HG02870 (cell line): ENCODE data around the gene B4GALT5.

ENCODE experiments used
- ATAC-seq: cut with Tn5 transposase; IDR thresholded peaks from one replicate; pipeline ENCODE4 v1.9.1; 2021; ENCODE audit warnings: mild to moderate bottlenecking, moderate library complexity; ENCODE audit not compliant: unreplicated experiment

Gene B4GALT5

DNA sequence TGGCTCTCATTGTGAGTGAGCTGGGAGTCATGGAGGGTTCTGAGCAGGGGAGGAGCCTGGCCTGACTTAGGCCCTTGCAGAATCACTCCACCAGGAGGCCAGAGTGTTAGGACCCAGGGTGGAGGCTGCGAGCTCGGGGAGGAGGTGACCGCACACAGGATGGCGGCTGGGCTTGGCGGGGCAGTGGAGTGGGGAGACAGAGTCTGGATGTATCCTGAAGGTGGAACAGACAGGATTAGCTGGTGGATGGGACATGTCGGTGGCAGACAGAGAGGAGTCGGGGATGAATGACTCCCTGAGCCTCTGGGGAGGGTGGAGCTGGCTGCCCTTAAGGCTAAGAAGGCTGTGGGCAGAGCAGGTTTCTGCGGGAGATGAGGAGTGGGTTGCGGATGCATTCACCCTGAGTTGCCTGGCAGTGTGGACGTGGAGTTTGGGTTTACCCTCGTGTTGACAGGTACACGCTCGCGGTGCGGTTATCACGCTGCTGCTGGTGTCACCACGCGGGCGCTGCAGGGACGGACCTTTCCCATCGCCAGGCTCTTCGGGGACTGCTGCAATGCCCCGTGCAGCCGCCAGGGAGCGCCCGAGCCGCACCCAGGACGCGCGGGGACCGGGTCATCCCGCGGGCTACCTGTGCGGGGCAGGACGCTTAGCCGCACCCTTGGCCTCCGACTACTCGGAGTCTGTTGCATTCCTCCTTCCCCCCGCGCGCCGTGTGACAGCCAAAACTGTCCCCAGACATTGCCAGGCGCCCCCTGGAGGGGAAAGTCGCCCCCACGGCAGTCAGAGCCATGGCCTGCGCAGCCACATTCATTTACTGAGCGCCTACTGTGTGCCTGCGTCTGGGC is 102.8 kb downstream of the B4GALT5 start:
- peak; percentile 57 for ATAC-seq

DNA sequence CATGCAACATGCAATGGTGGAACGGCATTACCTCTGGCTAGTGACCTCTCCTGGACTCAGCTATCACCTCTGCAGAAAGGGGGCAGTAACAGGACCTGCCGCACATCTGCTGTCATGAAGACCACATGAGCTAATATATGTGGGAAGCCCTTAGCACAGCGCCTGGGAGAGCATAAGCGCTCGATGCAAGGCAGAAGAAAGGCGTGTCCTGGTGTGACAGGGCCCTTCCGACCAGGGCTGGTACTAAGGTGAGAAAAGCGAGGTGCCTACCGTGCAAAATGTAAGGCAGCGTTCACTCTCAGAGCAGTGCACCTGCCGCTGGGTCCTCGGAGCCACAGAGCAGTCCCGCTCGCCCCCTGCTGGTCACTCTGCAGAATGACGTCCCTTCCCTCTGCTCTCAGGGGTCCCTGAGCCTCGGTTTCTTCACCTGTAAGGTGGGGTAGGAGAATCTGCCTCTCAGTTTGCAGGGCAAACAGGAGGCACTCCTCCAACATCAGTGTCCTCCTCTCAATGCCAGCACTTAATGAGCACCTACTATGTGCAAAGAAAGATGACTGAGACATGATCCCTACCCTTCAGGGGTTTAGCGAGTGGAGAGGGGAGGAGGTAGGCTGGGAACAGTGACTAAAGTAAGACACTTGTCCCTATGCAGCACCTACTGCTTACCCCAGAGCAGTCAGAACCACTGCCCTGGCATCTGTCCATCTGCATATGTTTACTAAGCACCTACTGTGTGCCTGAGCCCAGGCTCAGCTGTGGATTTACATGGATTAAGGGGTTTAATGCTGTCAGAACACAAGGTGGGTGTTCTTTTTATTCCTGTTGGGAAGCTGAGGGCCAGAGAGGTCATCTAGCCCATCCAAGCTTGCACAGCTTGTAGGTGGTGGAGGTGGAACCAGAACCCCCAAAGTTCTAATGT is 104.7 kb downstream of the B4GALT5 start:
- ATAC-seq = no peak

DNA sequence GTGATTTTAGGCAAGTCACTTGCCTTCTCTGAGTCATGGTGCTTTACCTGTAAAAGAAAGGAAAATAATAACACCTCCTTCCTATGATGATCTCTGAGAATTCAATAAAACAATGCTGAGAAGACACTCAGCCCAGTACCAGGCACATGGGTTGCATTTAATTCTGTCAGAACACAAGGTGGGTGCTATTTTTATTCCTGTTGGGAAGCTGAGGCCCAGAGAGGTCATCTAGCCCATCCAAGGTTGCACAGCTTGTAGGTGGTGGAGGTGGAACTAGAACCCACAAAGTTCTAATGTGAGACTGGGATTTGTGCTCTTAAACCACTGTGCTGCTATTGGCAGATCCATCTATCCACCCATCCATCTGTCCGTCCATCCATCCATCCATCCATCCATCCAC is 106.1 kb downstream of the B4GALT5 start:
- ATAC-seq = no peak

DNA sequence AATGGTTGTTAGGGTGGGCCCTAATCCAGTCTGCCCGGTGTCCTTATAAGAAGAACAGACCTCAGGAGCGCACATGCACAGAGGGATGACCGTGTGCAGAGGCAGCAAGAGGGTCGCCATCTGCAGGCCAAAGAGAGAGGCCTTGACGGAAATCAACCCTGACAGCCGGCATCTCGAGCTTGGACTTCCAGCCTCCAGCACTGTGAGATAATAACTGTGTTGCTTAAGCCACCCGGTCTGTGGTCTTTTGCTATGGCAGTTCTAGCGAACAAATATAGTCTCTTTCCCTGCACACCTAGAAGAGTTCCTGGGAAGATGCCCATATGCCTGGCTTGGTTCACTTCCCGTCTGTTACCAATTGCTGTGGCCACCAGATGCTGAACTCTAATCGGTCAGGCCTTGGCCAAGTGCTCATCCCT is 110.5 kb downstream of the B4GALT5 start:
- no peak for ATAC-seq

DNA sequence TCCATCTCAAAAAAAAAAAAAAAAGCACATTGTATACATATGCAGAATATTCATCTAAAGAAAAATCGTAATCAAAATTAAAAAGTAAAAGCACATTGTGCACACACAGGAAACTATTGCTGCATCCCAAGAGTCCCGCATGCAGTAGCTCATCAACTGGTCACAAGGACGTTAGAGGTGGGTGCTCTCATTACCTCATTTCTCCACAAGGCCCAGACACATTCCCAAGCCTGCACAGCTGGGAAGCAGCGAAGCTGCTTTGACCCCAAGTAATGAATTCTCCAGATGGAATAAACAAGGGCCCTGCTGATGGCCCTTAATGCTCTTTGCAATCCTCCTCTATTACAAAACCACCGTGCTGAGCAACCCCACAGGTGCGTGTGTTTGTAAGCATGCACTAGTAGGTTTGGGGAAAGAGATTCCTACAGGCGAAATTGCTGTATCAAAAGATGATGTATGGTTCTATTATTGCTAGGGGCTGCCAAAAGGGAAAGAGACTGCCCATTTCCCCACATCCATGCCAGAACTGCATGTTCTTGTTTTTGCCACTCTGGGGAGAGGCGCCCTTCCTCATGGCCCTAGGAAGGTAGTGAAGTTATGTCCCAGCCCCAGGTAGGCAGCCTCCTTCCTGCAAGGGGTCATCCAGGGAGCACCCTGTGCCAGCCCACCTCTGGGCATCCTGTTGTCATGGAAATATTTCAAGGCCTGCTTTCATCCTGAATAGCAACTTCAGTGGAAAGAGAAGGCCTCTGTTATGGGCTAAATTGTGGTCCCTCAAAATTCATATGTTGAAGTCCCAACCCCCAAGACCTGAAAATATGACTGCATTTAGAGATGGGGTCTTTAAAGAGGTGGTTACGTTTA is 111.1 kb downstream of the B4GALT5 start:
- ATAC-seq = no peak

DNA sequence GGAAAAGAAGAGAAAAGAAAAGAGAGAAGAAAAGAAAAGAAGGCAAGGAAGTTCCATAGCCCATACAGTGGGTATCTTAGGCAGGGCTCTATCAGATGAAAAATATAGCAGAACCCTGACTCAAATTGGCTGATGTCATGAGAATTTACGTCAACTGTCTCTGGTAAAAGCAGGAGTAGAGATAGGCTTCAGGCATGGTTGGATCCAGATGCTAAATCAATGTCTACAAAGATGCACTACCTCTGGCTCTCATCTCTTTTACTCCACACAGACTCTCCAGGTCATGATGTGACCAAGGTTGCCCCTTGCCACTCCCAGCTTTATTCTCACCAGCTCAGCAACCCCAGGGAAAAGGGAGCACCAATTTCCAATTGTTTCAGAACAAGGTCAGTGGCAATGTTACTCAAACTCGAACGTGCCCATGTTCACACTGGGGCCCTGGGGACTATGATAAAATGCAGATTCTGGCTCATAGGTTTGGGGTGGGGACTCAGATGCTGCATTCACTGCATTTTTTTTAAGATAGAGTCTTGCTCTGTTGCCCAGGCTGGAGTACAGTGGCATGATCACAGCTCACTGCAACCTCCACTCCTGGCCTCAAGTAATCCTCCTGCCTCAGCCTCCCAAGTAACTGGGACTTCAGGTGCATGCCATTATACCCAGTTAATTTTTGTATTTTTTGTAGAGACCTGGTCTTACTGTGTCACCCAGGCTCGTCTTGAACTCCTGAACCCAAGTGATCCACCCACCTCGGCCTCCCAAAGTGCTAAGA is 112.3 kb downstream of the B4GALT5 start:
- no peak for ATAC-seq

DNA sequence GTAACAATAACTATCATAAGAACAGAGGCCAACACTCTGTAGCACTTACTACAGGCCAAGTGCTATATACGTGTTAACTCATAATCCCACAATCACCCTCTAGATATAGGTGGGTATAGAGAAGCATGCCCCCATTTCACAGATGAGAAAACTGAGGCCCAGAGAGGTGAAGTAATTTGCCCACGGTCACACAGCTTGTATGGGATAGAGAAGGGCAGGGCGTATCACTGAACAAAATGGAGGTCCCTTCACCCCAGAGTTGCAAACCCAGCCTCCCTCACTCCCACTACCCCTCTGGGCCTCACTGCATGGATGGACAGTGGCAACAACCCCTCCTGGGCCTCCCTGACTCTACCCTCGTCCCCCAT is 113.9 kb downstream of the B4GALT5 start:
- ATAC-seq = no peak

DNA sequence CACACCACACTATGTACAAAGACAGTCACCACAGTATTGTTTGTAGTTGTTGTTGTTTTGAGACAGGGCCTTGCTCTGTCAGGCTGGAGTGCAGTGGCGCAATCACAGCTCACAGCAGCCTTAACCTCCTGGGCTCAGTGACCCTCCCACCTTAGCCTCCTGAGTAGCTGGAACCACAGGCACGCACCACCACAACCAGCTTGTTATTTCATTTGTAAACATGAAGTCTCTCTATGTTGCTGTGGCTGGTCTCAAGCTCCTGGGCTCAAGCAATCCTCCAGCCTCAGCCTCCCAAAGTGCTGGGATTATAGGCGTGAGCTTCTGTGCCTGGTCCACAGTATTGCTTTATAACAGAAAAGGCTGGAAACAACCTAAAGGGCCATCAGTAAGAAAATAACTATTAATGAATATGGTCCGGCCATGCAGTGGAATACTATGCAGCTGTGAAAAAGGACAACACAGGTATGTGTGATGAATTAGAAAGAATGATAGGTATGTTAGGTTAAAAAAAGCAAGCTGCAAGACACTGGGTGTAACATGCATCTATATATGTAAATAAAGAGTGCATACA is 115.8 kb downstream of the B4GALT5 start:
- ATAC-seq = no peak

DNA sequence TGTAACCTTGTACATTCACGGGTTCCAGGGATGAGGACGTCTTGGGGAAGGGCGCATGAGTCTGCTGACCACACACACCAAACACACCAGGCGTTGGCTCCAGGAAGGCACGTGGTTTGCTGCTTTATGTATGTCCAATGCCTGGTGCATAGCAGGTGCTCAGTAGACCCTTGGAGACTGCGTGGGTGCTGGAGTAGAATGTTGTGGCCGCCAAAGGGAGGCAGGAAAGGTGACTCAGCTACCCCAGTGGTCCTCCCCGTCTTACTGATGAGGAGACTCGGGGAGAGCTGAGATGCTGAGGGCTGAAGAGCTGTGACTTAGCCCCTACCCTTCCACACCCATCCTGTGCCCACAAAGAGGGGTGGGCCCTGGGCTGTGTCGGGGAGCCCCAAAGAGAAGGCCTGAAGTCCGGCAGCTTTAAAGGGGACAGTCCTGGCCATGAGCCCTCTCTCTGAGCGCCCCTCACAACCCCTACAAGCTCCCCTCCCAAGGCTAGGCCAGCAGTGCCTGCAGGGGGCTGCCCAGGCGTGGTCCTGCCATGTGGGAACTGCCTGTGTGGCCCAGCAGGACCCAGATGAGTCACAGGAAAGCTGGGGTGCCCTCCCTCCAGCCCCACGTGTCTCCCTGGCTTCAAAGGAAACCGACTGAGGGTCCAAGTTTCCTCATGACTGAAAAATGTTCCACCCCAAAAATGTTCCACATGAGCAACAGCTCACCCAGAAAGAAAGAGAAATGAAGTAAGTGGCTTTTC is 117.7 kb downstream of the B4GALT5 start:
- ATAC-seq = no peak

DNA sequence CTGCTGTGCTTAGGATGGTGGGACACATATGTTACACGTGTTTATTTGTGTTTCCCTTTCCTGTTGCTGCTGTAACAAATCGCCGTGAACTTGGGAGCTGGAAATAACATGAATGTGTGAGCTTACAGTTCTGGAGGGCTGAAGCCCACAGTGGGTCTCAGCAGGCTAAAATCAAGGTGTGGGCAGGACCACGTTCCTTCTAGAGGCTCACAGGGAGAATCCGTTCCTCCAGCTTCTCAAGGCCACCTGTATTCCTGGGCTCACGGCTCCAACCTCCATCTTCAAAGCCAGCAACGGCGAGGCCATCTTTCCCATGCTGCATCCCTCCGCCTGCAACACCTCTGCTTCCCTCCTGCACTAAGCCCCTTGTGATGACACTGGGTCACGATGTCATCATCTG is 118.3 kb downstream of the B4GALT5 start:
- ATAC-seq = no peak

DNA sequence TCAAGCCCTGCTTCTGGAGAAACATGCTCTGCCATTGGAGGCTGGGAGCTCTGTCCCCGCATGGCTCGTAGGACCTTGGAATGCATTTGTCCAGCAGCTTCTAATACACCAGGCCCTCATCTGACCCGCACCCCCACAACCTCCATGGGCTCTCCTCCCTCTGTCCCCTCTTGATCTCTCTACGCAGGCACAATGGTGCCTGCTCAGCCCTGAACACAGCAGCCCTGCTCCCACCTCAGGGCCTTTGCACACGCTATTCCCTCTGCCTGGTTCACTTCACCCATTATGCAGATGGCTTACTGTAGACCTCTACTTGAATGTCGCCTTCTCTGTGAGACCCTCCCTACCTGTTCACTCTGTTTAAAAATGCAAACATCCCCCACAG is 118.8 kb downstream of the B4GALT5 start:
- ATAC-seq = no peak

DNA sequence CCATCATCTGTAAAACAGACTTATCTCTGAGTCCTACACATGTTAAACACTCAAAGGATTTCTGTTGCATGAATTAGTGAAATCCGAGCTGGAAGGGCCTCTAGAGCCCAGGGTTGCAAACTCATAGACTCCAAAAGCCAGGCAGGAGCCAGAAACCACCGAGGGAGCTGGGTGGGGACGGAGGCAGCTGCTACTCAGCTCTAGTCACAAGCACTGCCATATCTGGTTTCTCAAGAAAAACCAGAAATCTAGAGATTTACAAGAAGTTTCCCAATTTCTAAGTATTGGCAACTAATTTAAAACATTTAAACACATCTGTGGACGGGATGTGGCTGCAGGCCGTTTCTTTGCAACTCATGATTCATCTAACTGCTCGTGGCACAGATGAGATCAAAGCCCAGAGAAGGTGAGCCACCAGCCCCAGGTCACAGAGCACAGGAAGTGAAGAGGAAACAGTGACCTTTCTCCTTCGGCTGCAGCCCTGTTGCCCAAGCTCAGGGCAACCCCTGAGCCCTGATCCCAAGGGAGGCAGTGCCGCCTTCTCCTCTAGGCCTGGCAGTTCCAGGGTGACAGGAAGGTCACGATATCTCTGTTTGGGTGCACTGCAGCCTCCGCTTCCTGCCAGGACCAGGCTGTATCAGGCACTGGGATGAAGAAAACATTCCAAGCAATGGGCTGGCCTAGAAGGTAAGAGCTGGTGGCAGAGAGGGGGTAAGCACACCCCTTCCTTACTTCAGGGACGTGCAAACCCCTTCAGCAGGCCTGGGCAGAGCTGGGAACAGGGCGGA is 119.3 kb downstream of the B4GALT5 start:
- no peak for ATAC-seq

DNA sequence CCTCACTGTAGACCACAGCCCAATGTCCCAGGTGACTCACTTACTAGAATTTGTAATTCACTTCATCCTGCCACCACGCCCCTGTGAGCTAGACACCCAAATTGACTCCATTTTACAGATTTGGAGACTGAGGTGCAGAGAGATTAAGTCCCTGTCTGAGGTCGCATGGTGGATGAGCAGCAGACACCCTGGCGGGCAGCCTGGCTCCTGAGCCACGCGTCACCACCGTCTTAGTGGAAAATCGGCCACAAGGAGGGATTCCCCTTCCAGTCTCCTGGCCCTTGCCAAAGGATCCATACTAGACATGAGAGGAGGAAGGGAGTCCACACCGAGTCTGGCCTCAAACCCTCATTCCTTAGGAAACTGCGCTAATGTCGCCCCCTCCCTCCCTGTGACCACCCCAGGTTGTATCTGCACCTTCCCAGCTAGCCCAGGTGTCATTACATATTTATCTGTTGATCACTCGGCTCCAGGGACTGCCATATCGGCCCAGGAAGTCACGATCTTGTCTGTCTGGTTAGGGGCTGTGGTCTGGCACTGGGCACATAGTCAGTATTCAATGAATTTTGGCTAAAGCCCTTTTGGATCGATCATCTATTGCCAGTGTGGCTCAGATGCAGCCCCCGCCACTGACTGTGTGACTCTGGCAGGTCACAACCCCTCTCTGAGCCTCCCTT is 120.1 kb downstream of the B4GALT5 start:
- no peak for ATAC-seq

DNA sequence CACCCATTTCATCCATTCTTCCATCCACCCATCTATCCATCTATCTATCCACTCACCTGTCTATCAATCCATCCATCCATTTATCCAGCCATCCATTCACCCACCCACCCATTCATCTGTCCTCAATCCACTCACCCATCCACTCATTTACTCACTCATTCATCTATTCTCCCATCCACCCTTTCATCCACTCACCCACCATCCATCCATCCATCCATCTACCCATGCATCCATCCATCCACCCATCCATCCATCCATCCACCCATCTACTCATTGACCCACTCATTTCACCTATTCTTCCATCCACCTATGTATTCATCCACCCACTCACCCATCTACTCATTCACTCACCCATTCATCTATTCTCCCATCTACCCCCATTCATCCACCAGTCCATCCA is 121.6 kb downstream of the B4GALT5 start:
- ATAC-seq = no peak

DNA sequence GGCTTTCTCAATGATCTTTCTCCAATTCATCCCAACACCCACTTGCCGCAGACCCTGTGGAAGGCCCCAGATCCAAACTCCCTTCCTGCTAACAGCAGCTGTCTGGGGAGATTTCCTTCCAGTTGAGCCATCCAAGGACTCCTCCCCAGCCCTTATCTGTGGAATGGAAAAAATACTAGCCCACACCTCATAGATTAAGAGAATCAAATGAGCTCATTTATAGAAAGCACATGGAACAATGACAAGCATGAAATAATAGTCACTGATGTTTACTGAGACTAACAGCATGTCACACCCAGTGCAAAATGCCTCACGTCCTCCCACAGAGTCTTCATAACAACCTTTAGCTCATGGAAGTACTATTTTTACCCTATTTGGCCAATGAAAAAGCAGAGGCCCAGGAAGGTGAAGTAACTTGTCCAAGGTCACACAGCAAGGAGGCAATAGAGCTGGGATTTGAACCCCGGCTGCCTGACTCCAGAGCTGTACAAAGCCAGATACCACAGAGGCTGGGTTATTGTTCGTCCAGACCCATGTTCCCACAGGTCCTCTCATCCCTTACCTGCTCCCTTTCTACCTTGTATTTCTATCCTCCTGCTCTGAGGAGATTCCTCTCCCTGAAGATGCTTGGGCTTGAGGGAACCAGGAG is 122.3 kb downstream of the B4GALT5 start:
- ATAC-seq = no peak

DNA sequence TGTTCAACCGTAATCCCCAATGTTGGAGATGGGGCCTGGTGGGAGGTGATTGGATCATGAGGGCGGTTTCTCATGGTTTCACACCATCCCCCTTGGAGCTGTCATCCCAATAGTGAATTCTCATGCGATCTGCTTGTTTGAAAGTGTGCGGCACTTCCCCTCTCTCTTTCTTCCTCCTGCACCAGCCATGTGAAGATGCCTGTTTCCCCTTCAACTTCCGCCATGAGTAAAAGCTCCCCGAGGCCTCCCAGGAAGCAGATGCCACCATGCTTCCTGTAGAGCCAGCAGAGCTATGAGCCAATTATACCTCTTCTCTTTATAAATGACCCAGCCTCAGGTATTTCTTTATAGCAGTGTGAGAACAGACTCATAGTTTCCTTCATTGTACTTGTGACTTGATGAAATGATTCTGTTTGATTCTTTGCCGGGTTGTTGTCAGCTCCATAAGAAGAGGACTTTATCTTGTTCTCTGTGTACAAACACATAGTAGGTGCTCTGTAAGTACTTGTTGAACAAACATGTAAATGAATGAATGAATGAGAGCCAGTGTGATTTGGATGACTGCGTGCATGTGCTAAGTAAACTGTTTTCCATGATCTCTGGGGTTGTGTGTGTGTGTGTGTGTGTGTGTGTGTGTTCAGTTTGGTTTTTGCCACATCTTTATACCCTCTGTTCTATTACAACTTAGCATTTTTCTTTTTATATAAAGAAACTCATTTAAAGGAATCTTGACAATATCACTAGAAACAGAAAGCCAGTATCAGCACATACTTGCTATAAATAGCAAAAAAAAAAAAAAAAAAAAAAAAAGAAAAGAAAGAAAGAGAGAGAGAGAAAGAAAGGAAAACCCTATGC is 123.3 kb downstream of the B4GALT5 start:
- ATAC-seq = no peak

DNA sequence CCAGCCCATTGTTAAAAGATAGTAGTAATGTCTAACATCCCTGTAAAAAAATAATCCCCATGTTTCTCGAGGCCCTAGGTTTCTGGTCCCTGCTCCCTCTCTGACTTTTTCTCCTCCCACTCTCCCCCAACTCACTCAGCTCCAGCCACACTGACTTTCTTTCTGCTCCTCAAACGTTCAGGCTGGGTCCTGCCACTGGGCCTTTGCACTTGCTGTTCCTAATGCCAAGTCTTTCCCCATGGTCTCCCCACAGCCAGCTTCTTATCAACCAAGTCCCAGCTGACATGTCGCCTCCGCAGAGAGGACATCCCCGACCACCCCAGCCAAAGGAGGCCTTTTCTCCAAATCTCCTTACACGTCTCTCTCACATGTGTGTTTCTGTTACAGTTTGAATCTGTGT is 123.9 kb downstream of the B4GALT5 start:
- no peak for ATAC-seq
